Thymus (tissue), 11 donors: ENCODE results near the gene DNAJB6. TPM values are rescaled to one million over a fixed set of nuclear protein-coding genes. Genes with fewer than 3 reads are reported as not detected.
"Not testable (repeated sequence)": the region's sequence is repeated elsewhere in the genome, so short reads cannot be mapped to it uniquely, and the experiment has no call there.

ENCODE experiments used
- DNase-seq, 9 donors: peaks; one replicate each; pipeline ENCODE4 v3.0.0-alpha.2; 2013; ENCODE audit warnings: low spot score in 9 of 9, low read depth in 6 of 9, missing footprints in 1 of 9
- H3K27ac ChIP-seq, 2 donors: one replicate each; pipeline ENCODE4 v1.5.1; 2013; ENCODE audit warnings: control low read depth in 1 of 2, low read depth in 1 of 2, low read length in 1 of 2, mild to moderate bottlenecking in 1 of 2, moderate library complexity in 1 of 2
- H3K27me3 ChIP-seq, 2 donors: one replicate each; pipeline ENCODE4 v1.5.1; 2013; ENCODE audit warnings: low read length in 1 of 2; ENCODE audit not compliant: control insufficient read depth in 2 of 2, insufficient read depth in 1 of 2
- H3K36me3 ChIP-seq, 2 donors: one replicate each; pipeline ENCODE4 v1.5.1; 2013; ENCODE audit warnings: low read length in 1 of 2, mild to moderate bottlenecking in 1 of 2, moderate library complexity in 1 of 2; ENCODE audit not compliant: control insufficient read depth in 2 of 2, insufficient read depth in 2 of 2
- H3K4me1 ChIP-seq, 2 donors: one replicate each; pipeline ENCODE4 v1.5.1; 2013; ENCODE audit warnings: low read length in 2 of 2; ENCODE audit not compliant: control insufficient read depth in 2 of 2, insufficient read depth in 2 of 2
- H3K4me3 ChIP-seq, 2 donors: one replicate each; pipeline ENCODE4 v1.5.1; 2013; ENCODE audit warnings: low read length in 2 of 2, control low read depth in 1 of 2, mild to moderate bottlenecking in 1 of 2
- H3K9me3 ChIP-seq, 2 donors: one replicate each; pipeline ENCODE4 v1.5.1; 2013; ENCODE audit warnings: low read length in 1 of 2, mild to moderate bottlenecking in 1 of 2; ENCODE audit not compliant: control insufficient read depth in 2 of 2, insufficient read depth in 1 of 2
- WGBS: extraction: QIAGEN DNeasy Blood & Tissue Kit; methylation state at CpG from one replicate; pipeline ENCODE4 v1.1.7; 2013; 5-methylcytosine and 5-hydroxymethylcytosine counted together
- polyA plus RNA-seq: library from polyadenylated mRNA; stranded (reverse); fragments of 200-250 nt; gene quantifications from one replicate; pipeline ENCODE4 v1.2.3, GENCODE V29; 2013
- total RNA-seq: library from RNA; stranded (reverse); fragments of 120-200 nt; gene quantifications from one replicate; pipeline ENCODE4 v1.2.4, GENCODE V29; 2013
- donor health status: healthy.

Gene DNAJB6
- total and polyA plus RNA-seq, 2 donors, result 78.6 to 166 TPM

DNA sequence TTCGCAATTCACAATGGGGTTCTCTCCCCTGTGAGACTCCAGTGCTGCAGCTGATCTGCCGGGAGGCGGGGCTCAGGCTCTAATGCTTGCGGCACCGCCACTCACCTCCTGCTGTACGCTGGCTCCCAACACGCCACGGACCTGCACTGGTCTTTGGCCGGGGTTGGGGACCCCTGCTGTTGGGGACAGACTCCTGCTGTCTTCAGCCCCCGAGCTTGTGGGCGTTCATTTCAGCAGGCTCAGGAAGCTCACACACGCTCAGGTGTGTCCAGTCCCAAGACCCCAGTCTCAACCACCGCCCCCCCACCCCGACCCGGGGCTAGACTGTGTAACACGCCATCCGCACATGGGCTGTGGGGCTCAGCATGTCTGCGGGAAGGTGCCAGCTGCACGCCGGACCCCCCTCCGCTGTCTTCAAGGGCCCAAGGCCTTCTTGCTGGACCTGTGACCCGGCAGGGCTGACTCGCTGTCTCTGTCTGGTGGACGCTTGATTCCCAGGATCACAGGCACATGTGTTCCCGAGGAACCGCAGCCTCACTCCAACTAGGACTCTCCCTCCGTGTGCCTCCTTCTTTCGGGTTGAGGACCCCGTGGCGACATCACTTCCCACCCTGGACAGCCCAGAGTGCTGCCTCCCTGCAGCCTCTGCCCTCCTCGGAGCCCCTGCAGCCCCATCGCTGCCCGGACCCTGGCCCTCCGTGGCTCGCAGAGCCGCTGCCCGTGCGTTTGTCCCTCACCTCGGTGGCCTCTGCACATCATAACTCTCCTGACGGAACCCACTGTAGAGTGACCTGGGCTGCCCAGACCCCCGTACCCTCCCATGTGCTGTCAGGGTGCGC lies 106.4 kb downstream of the DNAJB6 start:
- H3K27me3 ChIP-seq, result no peaks in the 10 kb centered on the region
- H3K27ac ChIP-seq, result no peak overlapping the region
- peaks cover 0 to 12% of the 10 kb centered on the region in 2 donors for H3K9me3 ChIP-seq
- WGBS, result 93% methylated on average over 42 of the region's 42 CpGs
- no peak overlapping the region for H3K4me3 ChIP-seq
- no peak for DNase-seq
- no peaks in the 10 kb centered on the region for H3K36me3 ChIP-seq
- no peaks in the 10 kb centered on the region for H3K4me1 ChIP-seq

- Histone ChIP-seq H3K27ac (no peak overlapping the region), H3K36me3 (no peaks in the 10 kb centered on the region), H3K4me3 (no peak overlapping the region), H3K4me1 (no peaks in the 10 kb centered on the region), H3K27me3 (no peaks in the 10 kb centered on the region), H3K9me3 (peaks cover 0 to 12% of the 10 kb centered on the region in 2 donors)
- 93% methylated on average over 27 of the region's 27 CpGs for WGBS
- DNase-seq, result no peak
Observed at GRCh38 chr7:157444011-157444842, 107.4 kb downstream of the DNAJB6 start.

- WGBS, result 83% methylated on average over 9 of the region's 9 CpGs
- Histone ChIP-seq H3K4me1 (no peaks in the 10 kb centered on the region), H3K27ac (no peak overlapping the region), H3K27me3 (no peaks in the 10 kb centered on the region), H3K36me3 (no peaks in the 10 kb centered on the region), H3K9me3 (peaks cover 0 to 12% of the 10 kb centered on the region in 2 donors), H3K4me3 (no peak overlapping the region)
- no peak for DNase-seq
Observed at GRCh38 chr7:157444843-157445135, 108.0 kb downstream of the DNAJB6 start.

DNA sequence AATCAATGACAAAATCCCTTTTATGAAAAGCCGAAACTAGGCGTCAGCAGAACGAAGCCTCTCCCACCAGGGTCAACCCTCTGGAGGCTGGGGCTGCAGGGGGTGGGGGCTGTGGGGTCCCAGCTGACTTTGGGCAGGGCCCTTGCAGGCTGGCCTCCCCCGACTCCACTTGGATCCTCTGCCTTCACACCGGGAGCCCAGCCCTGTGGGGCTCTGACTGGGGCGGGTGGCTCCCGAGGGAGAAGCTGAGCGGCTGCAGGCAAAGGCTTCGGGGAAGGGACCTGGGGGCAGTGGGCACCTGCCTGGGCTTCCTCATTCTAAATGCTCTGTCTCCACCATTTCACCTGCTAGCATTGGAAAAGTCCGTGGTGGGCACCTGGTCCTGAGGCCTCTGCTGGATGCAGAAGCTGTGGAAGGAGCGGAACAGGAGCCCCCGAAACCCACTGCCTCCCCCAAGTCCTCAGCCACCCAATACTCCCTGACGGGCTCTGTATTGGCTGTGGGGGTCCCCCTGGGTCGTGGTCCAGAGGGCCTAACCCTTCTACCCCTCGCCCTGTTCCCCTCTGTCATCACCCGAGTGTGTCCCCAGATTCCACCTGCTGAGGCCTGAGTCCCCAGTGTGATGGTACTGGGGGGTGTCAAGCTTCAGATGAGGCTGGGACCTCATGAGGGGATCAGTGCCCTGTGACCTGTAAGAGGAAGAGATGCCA lies 108.6 kb downstream of the DNAJB6 start:
- Histone ChIP-seq H3K4me3 (no peak overlapping the region), H3K9me3 (peaks cover 0 to 12% of the 10 kb centered on the region in 2 donors), H3K4me1 (no peaks in the 10 kb centered on the region), H3K27me3 (no peaks in the 10 kb centered on the region), H3K27ac (no peak overlapping the region), H3K36me3 (no peaks in the 10 kb centered on the region)
- WGBS, result 92% methylated on average over 16 of the region's 16 CpGs
- DNase-seq, result no peak

GRCh38 chr7:157445956-157446295 lies 109.1 kb downstream of the DNAJB6 start:
- no peaks in the 10 kb centered on the region for H3K4me1 ChIP-seq
- WGBS, result 94% methylated on average over 11 of the region's 11 CpGs
- peaks cover 0 to 12% of the 10 kb centered on the region in 2 donors for H3K9me3 ChIP-seq
- H3K36me3 ChIP-seq, result no peaks in the 10 kb centered on the region
- H3K4me3 ChIP-seq, result no peak overlapping the region
- DNase-seq, result no peak
- no peaks in the 10 kb centered on the region for H3K27me3 ChIP-seq
- H3K27ac ChIP-seq, result no peak overlapping the region

DNA sequence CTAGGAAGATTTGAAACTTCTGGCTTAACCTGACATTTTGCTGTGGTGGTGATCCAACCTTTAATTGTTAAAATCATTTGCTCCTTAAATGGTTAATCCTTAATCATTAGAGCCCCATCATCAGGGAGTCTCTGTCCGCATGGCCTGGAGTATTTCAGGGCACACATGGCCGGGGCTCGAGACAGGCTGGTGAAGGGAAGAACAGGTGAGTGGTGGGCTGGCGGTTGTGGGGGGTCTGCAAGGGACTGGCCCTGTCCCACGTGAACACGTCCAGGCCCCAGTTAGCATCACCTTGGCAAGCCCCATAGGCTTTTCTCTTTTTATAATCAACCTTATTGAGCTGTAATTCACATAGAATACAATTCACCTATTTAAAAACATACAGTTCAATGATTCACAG lies 109.5 kb downstream of the DNAJB6 start:
- no peaks in the 10 kb centered on the region for H3K36me3 ChIP-seq
- no peaks in the 10 kb centered on the region for H3K27me3 ChIP-seq
- no peak overlapping the region for H3K27ac ChIP-seq
- peaks cover 0 to 12% of the 10 kb centered on the region in 2 donors for H3K9me3 ChIP-seq
- H3K4me3 ChIP-seq, result no peak overlapping the region
- no peaks in the 10 kb centered on the region for H3K4me1 ChIP-seq
- WGBS, result 88% methylated on average over 6 of the region's 6 CpGs
- DNase-seq, result no peak

DNA sequence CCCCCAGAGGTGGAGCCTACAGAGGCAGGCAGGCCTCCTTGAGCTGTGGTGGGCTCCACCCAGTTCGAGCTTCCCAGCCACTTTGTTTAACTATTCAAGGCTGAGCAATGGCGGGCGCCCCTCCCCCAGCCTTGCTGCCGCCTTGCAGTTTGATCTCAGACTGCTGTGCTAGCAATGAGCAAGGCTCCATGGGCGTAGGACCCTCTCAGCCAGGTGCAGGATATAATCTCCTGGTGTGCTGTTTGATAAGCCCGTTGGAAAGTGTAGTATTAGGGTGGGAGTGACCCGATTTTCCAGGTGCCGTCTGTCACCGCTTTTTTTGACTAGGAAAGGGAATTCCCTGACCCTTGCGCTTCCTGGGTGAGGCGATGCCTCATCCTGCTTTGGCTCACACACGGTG lies 117.2 kb downstream of the DNAJB6 start:
- not testable (repeated sequence) for H3K4me1 ChIP-seq, H3K36me3 ChIP-seq, H3K9me3 ChIP-seq, H3K4me3 ChIP-seq, DNase-seq, H3K27ac ChIP-seq
- peaks cover 0 to 10% of the 10 kb centered on the region in 2 donors for H3K27me3 ChIP-seq
- 94% methylated on average over 12 of the region's 12 CpGs for WGBS

- no peak overlapping the region for H3K27ac ChIP-seq
- H3K4me3 ChIP-seq, result no peak overlapping the region
- H3K27me3 ChIP-seq, result peaks cover 0 to 13% of the 10 kb centered on the region in 2 donors
- H3K36me3 ChIP-seq, result no peaks in the 10 kb centered on the region
- DNase-seq, result no peak
- peaks cover 0 to 4% of the 10 kb centered on the region in 2 donors for H3K9me3 ChIP-seq
- WGBS, result 80% methylated on average over 27 of the region's 27 CpGs
- no peaks in the 10 kb centered on the region for H3K4me1 ChIP-seq
Observed at GRCh38 chr7:157457355-157458253, 120.8 kb downstream of the DNAJB6 start.
